Gastrocnemius medialis (tissue), 4 donors: Measurements from ENCODE around the gene CCDC30. TPM values are rescaled to one million over a fixed set of nuclear protein-coding genes. Genes with fewer than 3 reads are reported as not detected.

Source experiments
- ATAC-seq, 2 donors: fragments of 150-250 bp; one replicate each; pipeline ENCODE4 v1.9.1; 2016
- DNase-seq, 2 donors: peaks; one replicate each; pipeline ENCODE4 v3.0.0-alpha.2; 2019
- H3K27ac ChIP-seq, 4 donors: fragments of 200-600 bp; sonication (generic); 1 replicate in 1 of 4; 2 replicates in 3 of 4; pipeline ENCODE4 v1.5.1; 2016 to 2018; ENCODE audit warnings: mild to moderate bottlenecking in 2 of 4, moderate library complexity in 1 of 4
- H3K27me3 ChIP-seq, 3 donors: fragments of 200-600 bp; sonication (generic) in 2 of 3; 1 replicate in 1 of 3; 2 replicates in 2 of 3; pipeline versions ENCODE4 v1.5.1 to v1.6.0; 2016 to 2019; ENCODE audit warnings: mild to moderate bottlenecking in 1 of 3, moderate library complexity in 1 of 3
- H3K36me3 ChIP-seq, 2 donors: fragments of 200-600 bp; sonication (generic) in 1 of 2; one replicate each; pipeline ENCODE4 v1.5.1; 2017 to 2018
- H3K4me1 ChIP-seq, 2 donors: fragments of 200-600 bp; sonication (generic) in 1 of 2; one replicate each; pipeline ENCODE4 v1.5.1; 2016 to 2017; ENCODE audit warnings: mild to moderate bottlenecking in 2 of 2
- H3K4me3 ChIP-seq, 4 donors: fragments of 200-600 bp; sonication (generic) in 3 of 4; 1 replicate in 1 of 4; 2 replicates in 3 of 4; pipeline ENCODE4 v1.5.1; 2016 to 2019; ENCODE audit warnings: mild to moderate bottlenecking in 2 of 4
- H3K9me3 ChIP-seq, 3 donors: fragments of 200-600 bp; sonication (generic) in 2 of 3; 1 replicate in 1 of 3; 2 replicates in 2 of 3; pipeline ENCODE4 v1.5.1; 2016 to 2019
- CTCF ChIP-seq, 5 experiments: fragments of 450-650 bp in 3 of 5; fragments of 200-600 bp in 2 of 5; sonication (generic) in 2 of 5; IDR thresholded peaks in 4 of 5; conservative IDR thresholded peaks in 1 of 5; 1 replicate in 4 of 5; 2 replicates in 1 of 5; pipeline ENCODE4 v1.5.1; 2016 to 2019; ENCODE audit warnings: antibody characterized with exemption in 5 of 5, mild to moderate bottlenecking in 3 of 5, moderate library complexity in 3 of 5
- POLR2A ChIP-seq, 2 donors: fragments of 450-650 bp; IDR thresholded peaks; one replicate each; pipeline ENCODE4 v1.6.1; 2017; ENCODE audit warnings: antibody characterized with exemption in 2 of 2, mild to moderate bottlenecking in 2 of 2, moderate library complexity in 2 of 2
- in situ Hi-C, 4 donors: fragments of 200-750 bp; cut with MboI; loops; one replicate each; pipeline versions ENCODE4 v1.15.0 to v1.8.0; 2017; ENCODE audit warnings: low sequenced_read_pairs in 4 of 4
- intact Hi-C: fragments of 100-400 bp; cut with DNase I; formaldehyde crosslinking; loops from one replicate; pipeline ENCODE4 v1.15.1; 2023; ENCODE audit warnings: low total_unique reads
- total RNA-seq, 4 donors: library from RNA; depleted of rRNA; stranded (reverse); fragments of >200 nt; gene quantifications; one replicate each; pipeline versions ENCODE4 v1.1.0 to v1.2.3, GENCODE V29; 2016

CCDC30 gene
- total RNA-seq, 4 donors from 2014 or later, result 0.24 to 2.9 (median 0.74) TPM

- Histone ChIP-seq H3K4me3 (no peak overlapping the region), H3K27me3 (no peaks in the 10 kb centered on the region), H3K27ac (no peak overlapping the region), H3K4me1 (no peaks in the 10 kb centered on the region), H3K36me3 (no peaks in the 10 kb centered on the region), H3K9me3 (peaks cover 0 to 18% (median 4%) of the 10 kb centered on the region in 3 donors)
- in situ Hi-C loops (no loop called here), intact Hi-C loops (no loop called here)
- DNase-seq, result no peak
- no peak for ATAC-seq
- TF ChIP-seq CTCF (IDR thresholded peaks at IDR 0.05 in 4 of 5, conservative IDR thresholded peaks at IDR 0.05 in 1 of 5) (no peak), POLR2A (IDR thresholded peaks at IDR 0.05) (no peak)
Observed at GRCh38 chr1:42518908-42519307, 55.8 kb downstream of the CCDC30 start.

GRCh38 chr1:42523171-42523570 is 60.1 kb downstream of the CCDC30 start:
- no peaks in the 10 kb centered on the region for H3K27me3 ChIP-seq
- no peak for DNase-seq
- H3K27ac ChIP-seq, result no peak overlapping the region
- H3K4me1 ChIP-seq, result no peaks in the 10 kb centered on the region
- ATAC-seq, result no peak
- TF ChIP-seq CTCF (IDR thresholded peaks at IDR 0.05 in 4 of 5, conservative IDR thresholded peaks at IDR 0.05 in 1 of 5) (no peak), POLR2A (IDR thresholded peaks at IDR 0.05) (no peak)
- intact Hi-C loops, result no loop called here
- in situ Hi-C loops, result no loop called here
- H3K9me3 ChIP-seq, result peaks cover 0 to 18% (median 4%) of the 10 kb centered on the region in 3 donors
- H3K4me3 ChIP-seq, result no peak overlapping the region
- no peaks in the 10 kb centered on the region for H3K36me3 ChIP-seq

GRCh38 chr1:42524330-42524729 is 61.2 kb downstream of the CCDC30 start:
- ATAC-seq (no peak), DNase-seq (no peak)
- in situ Hi-C loops, result no loop called here
- no peaks in the 10 kb centered on the region for H3K4me1 ChIP-seq
- no peak overlapping the region for H3K27ac ChIP-seq
- intact Hi-C loops, result no loop called here
- H3K27me3 ChIP-seq, result no peaks in the 10 kb centered on the region
- H3K9me3 ChIP-seq, result peaks cover 0 to 10% (median 4%) of the 10 kb centered on the region in 3 donors
- no peaks in the 10 kb centered on the region for H3K36me3 ChIP-seq
- no peak for TF ChIP-seq POLR2A (IDR thresholded peaks at IDR 0.05)
- TF ChIP-seq CTCF (IDR thresholded peaks at IDR 0.05 in 4 of 5, conservative IDR thresholded peaks at IDR 0.05 in 1 of 5), result no peak
- no peak overlapping the region for H3K4me3 ChIP-seq

- H3K36me3 ChIP-seq, result no peaks in the 10 kb centered on the region
- intact Hi-C loops, result no loop called here
- no peak for ATAC-seq
- H3K9me3 ChIP-seq, result no peaks in the 10 kb centered on the region
- no peak for TF ChIP-seq POLR2A (IDR thresholded peaks at IDR 0.05)
- no peak for TF ChIP-seq CTCF (IDR thresholded peaks at IDR 0.05 in 4 of 5, conservative IDR thresholded peaks at IDR 0.05 in 1 of 5)
- no peak overlapping the region for H3K27ac ChIP-seq
- no peaks in the 10 kb centered on the region for H3K27me3 ChIP-seq
- H3K4me1 ChIP-seq, result no peaks in the 10 kb centered on the region
- no peak overlapping the region for H3K4me3 ChIP-seq
- in situ Hi-C loops, result no loop called here
- DNase-seq, result no peak
Observed at GRCh38 chr1:42529724-42530181, 66.7 kb downstream of the CCDC30 start.

GRCh38 chr1:42531043-42531442 is 68.0 kb downstream of the CCDC30 start:
- Histone ChIP-seq H3K4me1 (no peaks in the 10 kb centered on the region), H3K27ac (no peak overlapping the region), H3K9me3 (no peaks in the 10 kb centered on the region), H3K27me3 (no peaks in the 10 kb centered on the region), H3K4me3 (no peak overlapping the region), H3K36me3 (no peaks in the 10 kb centered on the region)
- intact Hi-C loops (no loop called here), in situ Hi-C loops (no loop called here)
- TF ChIP-seq POLR2A (IDR thresholded peaks at IDR 0.05), result no peak
- TF ChIP-seq CTCF (IDR thresholded peaks at IDR 0.05 in 4 of 5, conservative IDR thresholded peaks at IDR 0.05 in 1 of 5), result no peak
- ATAC-seq (no peak), DNase-seq (no peak)
